HG02852 (cell line): ENCODE measurements around the gene PRKAR1B.

Experiments
- ATAC-seq: cut with Tn5 transposase; IDR thresholded peaks from one replicate; pipeline ENCODE4 v1.9.1; 2021; ENCODE audit warnings: mild to moderate bottlenecking, moderate library complexity; ENCODE audit not compliant: unreplicated experiment

Gene PRKAR1B

GRCh38 chr7:698515-699475, 28.3 kb downstream of the PRKAR1B start:
- no peak for ATAC-seq

- ATAC-seq = no peak
Observed at GRCh38 chr7:696812-697551, 30.1 kb downstream of the PRKAR1B start.

- ATAC-seq = no peak
Observed at GRCh38 chr7:696426-696811, 30.7 kb downstream of the PRKAR1B start.

GRCh38 chr7:693280-693679, 33.8 kb downstream of the PRKAR1B start:
- ATAC-seq = no peak

- ATAC-seq = no peak
Observed at GRCh38 chr7:691361-692045, 35.6 kb downstream of the PRKAR1B start.

GRCh38 chr7:690478-691360, 36.4 kb downstream of the PRKAR1B start:
- no peak for ATAC-seq

GRCh38 chr7:685540-685939, 41.5 kb downstream of the PRKAR1B start:
- ATAC-seq = no peak

- no peak for ATAC-seq
Observed at GRCh38 chr7:684416-684815, 42.7 kb downstream of the PRKAR1B start.

- ATAC-seq = no peak
Observed at GRCh38 chr7:683526-684205, 43.4 kb downstream of the PRKAR1B start.

- no peak for ATAC-seq
Observed at GRCh38 chr7:682810-683209, 44.3 kb downstream of the PRKAR1B start.

GRCh38 chr7:681551-682307, 45.4 kb downstream of the PRKAR1B start:
- ATAC-seq = no peak

GRCh38 chr7:680411-681127, 46.5 kb downstream of the PRKAR1B start:
- no peak for ATAC-seq

- ATAC-seq = no peak
Observed at GRCh38 chr7:676972-677385, 50.1 kb downstream of the PRKAR1B start.

GRCh38 chr7:676246-676971, 50.7 kb downstream of the PRKAR1B start:
- no peak for ATAC-seq

GRCh38 chr7:674454-675410, 52.3 kb downstream of the PRKAR1B start:
- ATAC-seq = no peak

- ATAC-seq = no peak
Observed at GRCh38 chr7:673681-674453, 53.2 kb downstream of the PRKAR1B start.
